ENCODE measurements around the gene KLHL13. TPM values are rescaled to one million over a fixed set of nuclear protein-coding genes. Genes with fewer than 3 reads are reported as not detected.

The KLHL13 gene
- total RNA-seq, 1 experiment from 2014 or later: 0.64 TPM

GRCh38 chrX:118088084-118088483, 28.5 kb downstream of the KLHL13 start:
- Mint-ChIP-seq H3K36me3 (ENCODE audit: insufficient read depth, unreplicated experiment) (no peaks in the 10 kb centered on the region), H3K27ac (ENCODE audit: unreplicated experiment) (no peak overlapping the region), H3K4me3 (ENCODE audit: low read depth, unreplicated experiment) (no peak overlapping the region), H3K27me3 (ENCODE audit: unreplicated experiment) (no peaks in the 10 kb centered on the region), H3K9me3 (ENCODE audit: low read depth, unreplicated experiment) (peaks cover 3% of the 10 kb centered on the region), H3K4me1 (ENCODE audit: low read depth, unreplicated experiment) (no peaks in the 10 kb centered on the region)
- CTCF ChIA-PET: no interaction called here
- TF ChIP-seq CTCF (IDR thresholded peaks at IDR 0.05; ENCODE audit: unreplicated experiment): no peak
- intact Hi-C loops (cut with micrococcal nuclease; ENCODE audit: unreplicated experiment): no loop called here
- DNase-seq: no peak
- BruUV-seq (replicated peaks): no TSS peak

GRCh38 chrX:118074196-118074595, 42.4 kb downstream of the KLHL13 start:
- CTCF ChIA-PET: no interaction called here
- no peak for DNase-seq
- Mint-ChIP-seq H3K9me3 (ENCODE audit: low read depth, unreplicated experiment) (peaks cover 4% of the 10 kb centered on the region), H3K27me3 (ENCODE audit: unreplicated experiment) (no peaks in the 10 kb centered on the region), H3K4me3 (ENCODE audit: low read depth, unreplicated experiment) (no peak overlapping the region), H3K4me1 (ENCODE audit: low read depth, unreplicated experiment) (no peaks in the 10 kb centered on the region), H3K36me3 (ENCODE audit: insufficient read depth, unreplicated experiment) (no peaks in the 10 kb centered on the region), H3K27ac (ENCODE audit: unreplicated experiment) (no peak overlapping the region)
- no TSS peak for BruUV-seq (replicated peaks)
- no peak for TF ChIP-seq CTCF (IDR thresholded peaks at IDR 0.05; ENCODE audit: unreplicated experiment)
- intact Hi-C loops (cut with micrococcal nuclease; ENCODE audit: unreplicated experiment): no loop called here

GRCh38 chrX:118066867-118067515, 49.6 kb downstream of the KLHL13 start:
- Mint-ChIP-seq H3K27me3 (ENCODE audit: unreplicated experiment) (no peaks in the 10 kb centered on the region), H3K9me3 (ENCODE audit: low read depth, unreplicated experiment) (no peaks in the 10 kb centered on the region), H3K36me3 (ENCODE audit: insufficient read depth, unreplicated experiment) (no peaks in the 10 kb centered on the region), H3K27ac (ENCODE audit: unreplicated experiment) (no peak overlapping the region), H3K4me1 (ENCODE audit: low read depth, unreplicated experiment) (no peaks in the 10 kb centered on the region), H3K4me3 (ENCODE audit: low read depth, unreplicated experiment) (no peak overlapping the region)
- DNase-seq: no peak
- CTCF ChIA-PET: no interaction called here
- no TSS peak for BruUV-seq (replicated peaks)
- TF ChIP-seq CTCF (IDR thresholded peaks at IDR 0.05; ENCODE audit: unreplicated experiment): no peak
- intact Hi-C loops (cut with micrococcal nuclease; ENCODE audit: unreplicated experiment): loop anchor here (5.0 kb wide), 1 partner anchor 75 kb away; no protein-coding TSS in a partner anchor

- Mint-ChIP-seq H3K27ac (ENCODE audit: unreplicated experiment) (no peak overlapping the region), H3K36me3 (ENCODE audit: insufficient read depth, unreplicated experiment) (no peaks in the 10 kb centered on the region), H3K27me3 (ENCODE audit: unreplicated experiment) (no peaks in the 10 kb centered on the region), H3K4me1 (ENCODE audit: low read depth, unreplicated experiment) (no peaks in the 10 kb centered on the region), H3K9me3 (ENCODE audit: low read depth, unreplicated experiment) (no peaks in the 10 kb centered on the region), H3K4me3 (ENCODE audit: low read depth, unreplicated experiment) (no peak overlapping the region)
- no TSS peak for BruUV-seq (replicated peaks)
- TF ChIP-seq CTCF (IDR thresholded peaks at IDR 0.05; ENCODE audit: unreplicated experiment): no peak
- intact Hi-C loops (cut with micrococcal nuclease; ENCODE audit: unreplicated experiment): no loop called here
- DNase-seq: no peak
- CTCF ChIA-PET: no interaction called here
These were observed 53.6 kb downstream of the KLHL13 start for GRCh38 chrX:118062817-118063615.
